Stomach (tissue), 9 donors: ENCODE data around the gene ELF1. TPM values are rescaled to one million over a fixed set of nuclear protein-coding genes. Genes with fewer than 3 reads are reported as not detected.
A peak's percentile ranks its signal among the peaks of the same experiment; 100 is the strongest.
"Not testable (repeated sequence)": the region's sequence is repeated elsewhere in the genome, so short reads cannot be mapped to it uniquely, and the experiment has no call there.

Source experiments
- DNase-seq, 2 donors: peaks; one replicate each; pipeline versions ENCODE4 v3.0.0 to v3.0.0-alpha.2; 2013 to 2019
- H3K27ac ChIP-seq, 5 donors: fragments of 200-600 bp in 4 of 5; sonication (generic) in 4 of 5; one replicate each; pipeline ENCODE4 v1.5.1; 2013 to 2019; ENCODE audit warnings: mild to moderate bottlenecking in 1 of 5, moderate library complexity in 1 of 5
- H3K27me3 ChIP-seq, 3 donors: fragments of 200-600 bp; sonication (generic); one replicate each; pipeline ENCODE4 v1.5.1; 2017 to 2019; ENCODE audit warnings: mixed run types in 1 of 3
- H3K36me3 ChIP-seq, 4 donors: fragments of 200-600 bp; sonication (generic); 1 replicate in 3 of 4; 2 replicates in 1 of 4; pipeline ENCODE4 v1.5.1; 2016 to 2019
- H3K4me1 ChIP-seq, 4 donors: fragments of 200-600 bp; sonication (generic); one replicate each; pipeline ENCODE4 v1.5.1; 2016 to 2019
- H3K4me3 ChIP-seq, 4 donors: fragments of 200-600 bp; sonication (generic) in 3 of 4; one replicate each; pipeline ENCODE4 v1.5.1; 2016 to 2019; ENCODE audit warnings: mild to moderate bottlenecking in 1 of 4
- H3K9me3 ChIP-seq, 4 donors: fragments of 200-600 bp; sonication (generic); one replicate each; pipeline ENCODE4 v1.5.1; 2016 to 2019
- CTCF ChIP-seq, 7 experiments: fragments of 450-650 bp in 4 of 7; fragments of 200-600 bp in 3 of 7; sonication (generic) in 3 of 7; IDR thresholded peaks; one replicate each; pipeline ENCODE4 v1.5.1; 2016 to 2019; ENCODE audit warnings: antibody characterized with exemption in 7 of 7, control low read depth in 2 of 7, mild to moderate bottlenecking in 1 of 7
- EP300 ChIP-seq: sonication (generic); formaldehyde crosslinking; IDR thresholded peaks from one replicate; pipeline ENCODE4 v1.6.1; 2017; ENCODE audit warnings: antibody characterized with exemption
- POLR2A ChIP-seq, 4 donors: fragments of 450-650 bp; IDR thresholded peaks; one replicate each; pipeline ENCODE4 v1.6.1; 2016; ENCODE audit warnings: antibody characterized with exemption in 4 of 4, control low read depth in 2 of 4, mild to moderate bottlenecking in 1 of 4, moderate library complexity in 1 of 4
- POLR2AphosphoS5 ChIP-seq, 3 donors: sonication (generic); formaldehyde crosslinking; IDR thresholded peaks; one replicate each; pipeline ENCODE4 v1.6.1; 2016; ENCODE audit warnings: antibody characterized with exemption in 3 of 3
- WGBS, 5 donors: extraction: QIAGEN DNeasy Blood & Tissue Kit in 3 of 5; methylation state at CpG; one replicate each; pipeline versions ENCODE4 v1.1.5 to v1.1.7; 2013 to 2018; 5-methylcytosine and 5-hydroxymethylcytosine counted together
- intact Hi-C: fragments of 100-400 bp; cut with DNase I; formaldehyde crosslinking; loops from one replicate; pipeline ENCODE4 v1.15.1; 2023; ENCODE audit warnings: low total_unique reads
- polyA plus RNA-seq, 3 donors: library from polyadenylated mRNA; stranded (reverse); fragments of 200-250 nt; gene quantifications; one replicate each; pipeline ENCODE4 v1.2.3, GENCODE V29; 2013
- total RNA-seq, 5 donors: library from RNA; depleted of rRNA; stranded (reverse); fragments of >200 nt; gene quantifications; one replicate each; pipeline versions ENCODE4 v1.1.0 to v1.2.3, GENCODE V29; 2014 to 2016
- donor health status: healthy with polysubstance abuse.
- donor health status: Bipolar disorder and iron deficiency.
- donor health status: healthy.

ELF1 gene
- total and polyA plus RNA-seq, 8 donors = 10.9 to 113 (median 36.2) TPM

GRCh38 chr13:40916207-40916998 lies 102.7 kb downstream of the ELF1 start:
- no peak for TF ChIP-seq POLR2A (IDR thresholded peaks at IDR 0.05)
- TF ChIP-seq CTCF (IDR thresholded peaks at IDR 0.05) = no peak
- TF ChIP-seq EP300 = no peak
- TF ChIP-seq POLR2AphosphoS5 (IDR thresholded peaks at IDR 0.05) = no peak
- intact Hi-C loops = no loop called here
- no peaks in the 10 kb centered on the region for H3K36me3 ChIP-seq
- H3K27ac ChIP-seq = no peak overlapping the region
- DNase-seq = no peak
- no peak overlapping the region for H3K4me3 ChIP-seq
- WGBS, 5 donors = 86 to 90% (median 87%) methylated on average over 6 of the region's 6 CpGs
- H3K27me3 ChIP-seq = no peaks in the 10 kb centered on the region
- peaks cover 0 to 38% (median 23%) of the 10 kb centered on the region in 4 donors for H3K4me1 ChIP-seq
- H3K9me3 ChIP-seq = no peaks in the 10 kb centered on the region

- H3K27me3 ChIP-seq, H3K36me3 ChIP-seq, H3K27ac ChIP-seq, H3K9me3 ChIP-seq, H3K4me3 ChIP-seq, DNase-seq, intact Hi-C loops: not testable (repeated sequence)
- H3K4me1 ChIP-seq = peaks cover 0 to 35% (median 15%) of the 10 kb centered on the region in 4 donors
Observed at GRCh38 chr13:40914863-40915262, 104.3 kb downstream of the ELF1 start.

GRCh38 chr13:40911341-40911740 lies 107.8 kb downstream of the ELF1 start:
- no peaks in the 10 kb centered on the region for H3K27me3 ChIP-seq
- H3K9me3 ChIP-seq = no peaks in the 10 kb centered on the region
- intact Hi-C loops = no loop called here
- no peak overlapping the region for H3K27ac ChIP-seq
- no peak for DNase-seq
- TF ChIP-seq EP300 (no peak), POLR2AphosphoS5 (IDR thresholded peaks at IDR 0.05) (no peak), POLR2A (IDR thresholded peaks at IDR 0.05) (no peak), CTCF (IDR thresholded peaks at IDR 0.05) (no peak)
- H3K4me3 ChIP-seq = no peak overlapping the region
- peaks cover 0 to 31% (median 12%) of the 10 kb centered on the region in 4 donors for H3K4me1 ChIP-seq
- H3K36me3 ChIP-seq = no peaks in the 10 kb centered on the region

- TF ChIP-seq CTCF (IDR thresholded peaks at IDR 0.05) (no peak), POLR2AphosphoS5 (IDR thresholded peaks at IDR 0.05) (peak in 1 of 3 donors; percentile 21)
- Histone ChIP-seq H3K36me3 (no peaks in the 10 kb centered on the region), H3K4me3 (no peak overlapping the region), H3K9me3 (no peaks in the 10 kb centered on the region), H3K4me1 (peaks cover 0 to 22% (median 7%) of the 10 kb centered on the region in 4 donors), H3K27me3 (no peaks in the 10 kb centered on the region), H3K27ac (peak overlapping the region in 1 of 5 donors; percentile 2)
- 50 to 78% (median 54%) methylated on average over 2 of the region's 2 CpGs for WGBS, 5 donors
- peak in 1 of 2 donors; percentile 32 for DNase-seq
- intact Hi-C loops = no loop called here
Observed at GRCh38 chr13:40910324-40911050, 108.6 kb downstream of the ELF1 start.

GRCh38 chr13:40909541-40910200 lies 109.4 kb downstream of the ELF1 start:
- H3K27ac ChIP-seq, H3K27me3 ChIP-seq, DNase-seq, H3K36me3 ChIP-seq, H3K4me3 ChIP-seq, intact Hi-C loops, H3K9me3 ChIP-seq: not testable (repeated sequence)
- peaks cover 0 to 14% (median 3%) of the 10 kb centered on the region in 4 donors for H3K4me1 ChIP-seq
- 97 to 99% (median 99%) methylated on average over 4 of the region's 4 CpGs for WGBS, 5 donors
